ENCODE data around the gene NACA.

NACA gene

DNA sequence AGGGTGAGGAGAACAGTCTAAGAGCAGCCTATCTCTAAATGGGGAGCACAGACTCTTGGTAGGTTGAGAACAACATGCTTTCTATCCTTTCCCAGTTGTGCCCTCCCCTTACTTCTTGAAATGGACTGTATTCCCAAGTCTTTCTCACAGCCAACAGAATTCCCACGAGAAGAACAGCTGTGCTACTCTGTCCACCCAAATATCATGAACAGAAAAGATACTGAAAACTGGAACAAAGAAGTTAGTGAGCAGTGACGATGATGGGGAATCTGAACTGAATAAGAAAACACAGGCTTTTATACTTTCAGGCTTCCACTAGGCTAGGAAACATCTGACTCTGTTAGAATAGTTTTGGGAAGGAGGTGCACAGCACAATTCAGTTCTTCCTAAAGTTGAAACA is 3.4 kb downstream of the NACA start:
- Histone ChIP-seq H3K4me2 (ENCODE audit: low read length, poor library complexity, severe bottlenecking) (peak overlapping the region; percentile 65), H2BK120ac (ENCODE audit: low read depth, low read length) (no peak overlapping the region), H3K9ac (ENCODE audit: low read length) (peak overlapping the region; percentile 98), H3K23ac (ENCODE audit: low read length in 2 of 2) (no peak overlapping the region), H3K4me1 (ENCODE audit: control insufficient read depth, insufficient read depth, low read depth, low read length) (peaks cover 17% of the 10 kb centered on the region), H2BK12ac (ENCODE audit: low read length in 2 of 2) (no peak overlapping the region), H3K79me1 (replicated peaks; ENCODE audit: low read length, poor library complexity, severe bottlenecking) (peaks cover 3% of the 10 kb centered on the region), H2BK5ac (ENCODE audit: low read depth, low read length, poor library complexity, severe bottlenecking) (no peak overlapping the region), H3K18ac (ENCODE audit: low read depth in 1 of 2, low read length in 2 of 2) (no peak overlapping the region), H4K8ac (ENCODE audit: low read length) (no peak overlapping the region), H3K14ac (ENCODE audit: low read length in 2 of 2) (no peak overlapping the region), H3K27ac (ENCODE audit: low read length, poor library complexity, severe bottlenecking) (no peak overlapping the region), H2AFZ (ENCODE audit: low read depth, low read length) (no peak overlapping the region), H4K91ac (ENCODE audit: low read length) (no peak overlapping the region), H3K36me3 (ENCODE audit: control insufficient read depth in 1 of 2, insufficient read depth in 2 of 2, low read depth in 1 of 2, low read length in 2 of 2) (peaks cover 43 to 52% of the 10 kb centered on the region in 2 experiments), H3K27me3 (ENCODE audit: control insufficient read depth in 1 of 2, insufficient read depth in 1 of 2, low read length in 2 of 2) (no peaks in the 10 kb centered on the region), H2BK15ac (ENCODE audit: low read depth, poor library complexity, severe bottlenecking) (no peak overlapping the region), H3K9me3 (ENCODE audit: control insufficient read depth, low read length) (no peaks in the 10 kb centered on the region), H3K4me3 (ENCODE audit: insufficient read depth in 1 of 2, low read depth in 1 of 2, low read length in 2 of 2) (peak overlapping the region in 1 of 2 experiments; percentile 97), H3K4ac (ENCODE audit: low read depth in 1 of 2, low read length in 2 of 2) (no peak overlapping the region), H2AK5ac (ENCODE audit: low read length, severe bottlenecking) (no peak overlapping the region)
- no peak for DNase-seq
- WGBS: no CpG with 5 or more reads among the region's 2 CpGs

DNA sequence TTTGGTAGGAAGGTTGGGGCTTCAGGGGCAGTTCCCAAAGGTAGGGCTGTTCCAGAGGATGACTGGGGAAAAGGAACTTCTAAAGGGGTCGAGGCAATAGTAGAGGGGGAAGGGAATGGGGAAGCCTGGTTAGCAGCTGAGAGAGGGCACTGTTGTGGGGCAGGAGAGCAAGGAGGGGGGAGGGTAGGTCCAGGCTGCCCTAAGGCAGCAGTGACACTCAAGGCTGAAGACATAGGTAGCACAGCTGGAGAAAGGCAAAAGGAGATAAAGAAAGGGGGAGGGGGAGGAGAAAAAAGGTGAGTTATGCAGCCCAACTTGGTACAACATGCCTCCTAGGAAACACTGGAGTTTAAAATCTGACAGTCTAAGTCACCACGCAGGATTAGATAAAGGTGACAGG is 3.9 kb downstream of the NACA start:
- no peak overlapping the region for H2BK120ac ChIP-seq (ENCODE audit: low read depth, low read length)
- H2BK5ac ChIP-seq (ENCODE audit: low read depth, low read length, poor library complexity, severe bottlenecking): peak overlapping the region; percentile 33
- H3K27me3 ChIP-seq (ENCODE audit: control insufficient read depth in 1 of 2, insufficient read depth in 1 of 2, low read length in 2 of 2): no peaks in the 10 kb centered on the region
- peak overlapping the region in 1 of 2 experiments; percentile 62 for H2BK12ac ChIP-seq (ENCODE audit: low read length in 2 of 2)
- peaks cover 3% of the 10 kb centered on the region for H3K79me1 ChIP-seq (replicated peaks; ENCODE audit: low read length, poor library complexity, severe bottlenecking)
- DNase-seq: no peak
- no peak overlapping the region for H4K8ac ChIP-seq (ENCODE audit: low read length)
- no peak overlapping the region for H2AK5ac ChIP-seq (ENCODE audit: low read length, severe bottlenecking)
- H2BK15ac ChIP-seq (ENCODE audit: low read depth, poor library complexity, severe bottlenecking): no peak overlapping the region
- peak overlapping the region; percentile 8 for H3K27ac ChIP-seq (ENCODE audit: low read length, poor library complexity, severe bottlenecking)
- H3K9me3 ChIP-seq (ENCODE audit: control insufficient read depth, low read length): no peaks in the 10 kb centered on the region
- H2AFZ ChIP-seq (ENCODE audit: low read depth, low read length): no peak overlapping the region
- WGBS: 81% methylated on average over 2 of the region's 2 CpGs
- H3K4ac ChIP-seq (ENCODE audit: low read depth in 1 of 2, low read length in 2 of 2): no peak overlapping the region
- H3K36me3 ChIP-seq (ENCODE audit: control insufficient read depth in 1 of 2, insufficient read depth in 2 of 2, low read depth in 1 of 2, low read length in 2 of 2): peaks cover 48 to 56% of the 10 kb centered on the region in 2 experiments
- H4K91ac ChIP-seq (ENCODE audit: low read length): no peak overlapping the region
- H3K4me2 ChIP-seq (ENCODE audit: low read length, poor library complexity, severe bottlenecking): peak overlapping the region; percentile 40
- peaks cover 19% of the 10 kb centered on the region for H3K4me1 ChIP-seq (ENCODE audit: control insufficient read depth, insufficient read depth, low read depth, low read length)
- no peak overlapping the region for H3K9ac ChIP-seq (ENCODE audit: low read length)
- peak overlapping the region in 1 of 2 experiments; percentile 28 for H3K14ac ChIP-seq (ENCODE audit: low read length in 2 of 2)
- peak overlapping the region in 1 of 2 experiments; percentile 97 for H3K4me3 ChIP-seq (ENCODE audit: insufficient read depth in 1 of 2, low read depth in 1 of 2, low read length in 2 of 2)
- H3K23ac ChIP-seq (ENCODE audit: low read length in 2 of 2): peak overlapping the region in 1 of 2 experiments; percentile 34
- H3K18ac ChIP-seq (ENCODE audit: low read depth in 1 of 2, low read length in 2 of 2): peak overlapping the region in 1 of 2 experiments; percentile 43

DNA sequence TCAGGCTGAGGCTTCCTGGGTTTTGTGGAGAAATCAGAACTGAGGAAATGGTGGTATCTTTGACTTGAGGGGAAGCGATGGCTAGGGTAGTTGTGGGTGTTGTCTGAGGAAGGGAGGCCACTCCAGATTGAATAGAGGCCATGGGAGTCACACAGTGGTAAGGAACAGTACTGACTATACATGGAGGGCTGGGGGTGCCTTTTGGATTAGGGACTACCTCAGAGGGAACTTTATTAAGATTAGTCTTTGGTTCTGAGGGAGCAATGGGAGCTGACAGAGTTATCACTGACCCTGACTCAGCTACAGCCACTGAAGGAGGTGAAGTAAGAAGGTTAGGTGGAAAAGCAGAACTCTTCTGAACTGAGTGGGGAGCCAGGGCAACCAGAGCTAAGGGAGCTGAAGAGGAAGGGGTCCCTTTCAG is 4.4 kb downstream of the NACA start:
- H4K8ac ChIP-seq (ENCODE audit: low read length): no peak overlapping the region
- peaks cover 53 to 61% of the 10 kb centered on the region in 2 experiments for H3K36me3 ChIP-seq (ENCODE audit: control insufficient read depth in 1 of 2, insufficient read depth in 2 of 2, low read depth in 1 of 2, low read length in 2 of 2)
- no peak overlapping the region for H3K9ac ChIP-seq (ENCODE audit: low read length)
- no peak overlapping the region for H2BK5ac ChIP-seq (ENCODE audit: low read depth, low read length, poor library complexity, severe bottlenecking)
- H3K14ac ChIP-seq (ENCODE audit: low read length in 2 of 2): no peak overlapping the region
- no peak overlapping the region for H2BK120ac ChIP-seq (ENCODE audit: low read depth, low read length)
- H3K18ac ChIP-seq (ENCODE audit: low read depth in 1 of 2, low read length in 2 of 2): no peak overlapping the region
- no peak overlapping the region for H3K27ac ChIP-seq (ENCODE audit: low read length, poor library complexity, severe bottlenecking)
- WGBS: 100% methylated on average over 1 of the region's 1 CpG
- H3K79me1 ChIP-seq (replicated peaks; ENCODE audit: low read length, poor library complexity, severe bottlenecking): peaks cover 3% of the 10 kb centered on the region
- H2BK12ac ChIP-seq (ENCODE audit: low read length in 2 of 2): no peak overlapping the region
- no peak overlapping the region for H2AFZ ChIP-seq (ENCODE audit: low read depth, low read length)
- no peak overlapping the region for H2BK15ac ChIP-seq (ENCODE audit: low read depth, poor library complexity, severe bottlenecking)
- H3K4me1 ChIP-seq (ENCODE audit: control insufficient read depth, insufficient read depth, low read depth, low read length): peaks cover 23% of the 10 kb centered on the region
- no peaks in the 10 kb centered on the region for H3K27me3 ChIP-seq (ENCODE audit: control insufficient read depth in 1 of 2, insufficient read depth in 1 of 2, low read length in 2 of 2)
- DNase-seq: no peak
- no peak overlapping the region for H3K4ac ChIP-seq (ENCODE audit: low read depth in 1 of 2, low read length in 2 of 2)
- no peaks in the 10 kb centered on the region for H3K9me3 ChIP-seq (ENCODE audit: control insufficient read depth, low read length)
- H3K23ac ChIP-seq (ENCODE audit: low read length in 2 of 2): peak overlapping the region in 1 of 2 experiments; percentile 86
- H2AK5ac ChIP-seq (ENCODE audit: low read length, severe bottlenecking): no peak overlapping the region
- H3K4me3 ChIP-seq (ENCODE audit: insufficient read depth in 1 of 2, low read depth in 1 of 2, low read length in 2 of 2): no peak overlapping the region
- H4K91ac ChIP-seq (ENCODE audit: low read length): no peak overlapping the region
- no peak overlapping the region for H3K4me2 ChIP-seq (ENCODE audit: low read length, poor library complexity, severe bottlenecking)

DNA sequence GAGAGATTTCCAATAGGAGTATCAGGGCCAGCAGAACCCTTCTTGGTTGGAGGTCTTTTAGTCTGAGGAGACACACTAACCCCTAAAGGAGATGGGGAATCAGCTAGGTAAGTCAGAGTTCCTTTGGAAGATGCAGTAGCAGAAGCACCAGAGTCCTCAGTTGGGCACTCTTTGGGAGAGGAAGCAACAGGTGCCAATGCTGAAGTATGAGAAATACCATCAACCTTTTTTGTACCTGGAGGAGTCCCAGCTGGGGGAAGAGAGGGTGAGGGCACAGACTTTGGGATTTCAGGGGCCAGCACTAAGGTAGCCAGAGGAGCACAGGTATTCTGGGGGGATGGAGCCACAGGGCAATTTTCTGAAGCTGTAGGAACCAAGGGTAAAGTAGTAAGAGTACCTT is 6.0 kb downstream of the NACA start:
- H3K4me2 ChIP-seq (ENCODE audit: low read length, poor library complexity, severe bottlenecking): no peak overlapping the region
- no peak overlapping the region for H3K9ac ChIP-seq (ENCODE audit: low read length)
- no peak overlapping the region for H3K14ac ChIP-seq (ENCODE audit: low read length in 2 of 2)
- H4K8ac ChIP-seq (ENCODE audit: low read length): no peak overlapping the region
- no peak overlapping the region for H2BK12ac ChIP-seq (ENCODE audit: low read length in 2 of 2)
- no peak overlapping the region for H3K18ac ChIP-seq (ENCODE audit: low read depth in 1 of 2, low read length in 2 of 2)
- H3K4ac ChIP-seq (ENCODE audit: low read depth in 1 of 2, low read length in 2 of 2): no peak overlapping the region
- H3K27me3 ChIP-seq (ENCODE audit: control insufficient read depth in 1 of 2, insufficient read depth in 1 of 2, low read length in 2 of 2): no peaks in the 10 kb centered on the region
- H2BK120ac ChIP-seq (ENCODE audit: low read depth, low read length): no peak overlapping the region
- no peak overlapping the region for H3K4me3 ChIP-seq (ENCODE audit: insufficient read depth in 1 of 2, low read depth in 1 of 2, low read length in 2 of 2)
- H2BK5ac ChIP-seq (ENCODE audit: low read depth, low read length, poor library complexity, severe bottlenecking): no peak overlapping the region
- no peak overlapping the region for H2AK5ac ChIP-seq (ENCODE audit: low read length, severe bottlenecking)
- no peaks in the 10 kb centered on the region for H3K9me3 ChIP-seq (ENCODE audit: control insufficient read depth, low read length)
- H3K36me3 ChIP-seq (ENCODE audit: control insufficient read depth in 1 of 2, insufficient read depth in 2 of 2, low read depth in 1 of 2, low read length in 2 of 2): peaks cover 59 to 77% of the 10 kb centered on the region in 2 experiments
- no peak overlapping the region for H2BK15ac ChIP-seq (ENCODE audit: low read depth, poor library complexity, severe bottlenecking)
- H3K23ac ChIP-seq (ENCODE audit: low read length in 2 of 2): no peak overlapping the region
- no peak overlapping the region for H2AFZ ChIP-seq (ENCODE audit: low read depth, low read length)
- peaks cover 5% of the 10 kb centered on the region for H3K79me1 ChIP-seq (replicated peaks; ENCODE audit: low read length, poor library complexity, severe bottlenecking)
- H4K91ac ChIP-seq (ENCODE audit: low read length): no peak overlapping the region
- no peak overlapping the region for H3K27ac ChIP-seq (ENCODE audit: low read length, poor library complexity, severe bottlenecking)
- DNase-seq: no peak
- peaks cover 24% of the 10 kb centered on the region for H3K4me1 ChIP-seq (ENCODE audit: control insufficient read depth, insufficient read depth, low read depth, low read length)

All from mesenchymal stem cell (in vitro differentiated cells and primary cell).